ENCODE data around the gene TOP2B.

Gene TOP2B

GRCh38 chr3:25618028-25618427, 46.7 kb downstream of the TOP2B start:
- DNase-seq (ENCODE audit: low read depth in 3 of 3) = no peak

- DNase-seq (ENCODE audit: low read depth in 3 of 3) = no peak
Observed at GRCh38 chr3:25611193-25611592, 53.5 kb downstream of the TOP2B start.

GRCh38 chr3:25610779-25611178, 53.9 kb downstream of the TOP2B start:
- no peak for DNase-seq (ENCODE audit: low read depth in 3 of 3)

- DNase-seq (ENCODE audit: low read depth in 3 of 3) = no peak
Observed at GRCh38 chr3:25610167-25610566, 54.5 kb downstream of the TOP2B start.

- DNase-seq (ENCODE audit: low read depth in 3 of 3) = no peak
Observed at GRCh38 chr3:25604107-25604805, 60.5 kb downstream of the TOP2B start.

GRCh38 chr3:25603703-25604102, 61.0 kb downstream of the TOP2B start:
- no peak for DNase-seq (ENCODE audit: low read depth in 3 of 3)

- DNase-seq (ENCODE audit: low read depth in 3 of 3) = no peak
Observed at GRCh38 chr3:25597535-25598101, 67.1 kb downstream of the TOP2B start.

- DNase-seq (ENCODE audit: low read depth in 3 of 3) = no peak
Observed at GRCh38 chr3:25594007-25594502, 70.7 kb downstream of the TOP2B start.

- DNase-seq (ENCODE audit: low read depth in 3 of 3) = no peak
Observed at GRCh38 chr3:25593001-25593400, 71.7 kb downstream of the TOP2B start.

GRCh38 chr3:25592510-25592968, 72.2 kb downstream of the TOP2B start:
- DNase-seq (ENCODE audit: low read depth in 3 of 3) = no peak

- no peak for DNase-seq (ENCODE audit: low read depth in 3 of 3)
Observed at GRCh38 chr3:25589783-25590258, 74.9 kb downstream of the TOP2B start.

- no peak for DNase-seq (ENCODE audit: low read depth in 3 of 3)
Observed at GRCh38 chr3:25589104-25589782, 75.5 kb downstream of the TOP2B start.

GRCh38 chr3:25588441-25589103, 76.1 kb downstream of the TOP2B start:
- DNase-seq (ENCODE audit: low read depth in 3 of 3) = no peak

GRCh38 chr3:25587975-25588374, 76.7 kb downstream of the TOP2B start:
- no peak for DNase-seq (ENCODE audit: low read depth in 3 of 3)

- no peak for DNase-seq (ENCODE audit: low read depth in 3 of 3)
Observed at GRCh38 chr3:25587526-25587925, 77.2 kb downstream of the TOP2B start.

GRCh38 chr3:25587094-25587493, 77.6 kb downstream of the TOP2B start:
- no peak for DNase-seq (ENCODE audit: low read depth in 3 of 3)

GRCh38 chr3:25586553-25586952, 78.2 kb downstream of the TOP2B start:
- no peak for DNase-seq (ENCODE audit: low read depth in 3 of 3)

- no peak for DNase-seq (ENCODE audit: low read depth in 3 of 3)
Observed at GRCh38 chr3:25586167-25586505, 78.6 kb downstream of the TOP2B start.

- no peak for DNase-seq (ENCODE audit: low read depth in 3 of 3)
Observed at GRCh38 chr3:25585361-25586166, 79.1 kb downstream of the TOP2B start.

- DNase-seq (ENCODE audit: low read depth in 3 of 3) = no peak
Observed at GRCh38 chr3:25584011-25584789, 80.5 kb downstream of the TOP2B start.

- no peak for DNase-seq (ENCODE audit: low read depth in 3 of 3)
Observed at GRCh38 chr3:25583343-25583742, 81.4 kb downstream of the TOP2B start.

All from stimulated activated CD4-positive, alpha-beta T cell treated with anti-CD3 and anti-CD28 coated beads, TNF-alpha, amount 100 ng/mL, for 48 hours (primary cell).